ENCODE measurements around the gene MOGAT2.

MOGAT2 gene

GRCh38 chr11:75759832-75760231 lies 42.2 kb downstream of the MOGAT2 start:
- no peak for DNase-seq (ENCODE audit: low read depth)

GRCh38 chr11:75760243-75760642 lies 42.6 kb downstream of the MOGAT2 start:
- no peak for DNase-seq (ENCODE audit: low read depth)

GRCh38 chr11:75760710-75761493 lies 43.3 kb downstream of the MOGAT2 start:
- no peak for DNase-seq (ENCODE audit: low read depth)

GRCh38 chr11:75762158-75762557 lies 44.5 kb downstream of the MOGAT2 start:
- DNase-seq (ENCODE audit: low read depth), result no peak

- DNase-seq (ENCODE audit: low read depth), result no peak
Measured at GRCh38 chr11:75762885-75763284, 45.2 kb downstream of the MOGAT2 start.

- DNase-seq (ENCODE audit: low read depth), result no peak
Measured at GRCh38 chr11:75763846-75764245, 46.2 kb downstream of the MOGAT2 start.

GRCh38 chr11:75765116-75765515 lies 47.5 kb downstream of the MOGAT2 start:
- DNase-seq (ENCODE audit: low read depth), result no peak

- DNase-seq (ENCODE audit: low read depth), result no peak
Measured at GRCh38 chr11:75766443-75767227, 49.0 kb downstream of the MOGAT2 start.

GRCh38 chr11:75767228-75767572 lies 49.6 kb downstream of the MOGAT2 start:
- no peak for DNase-seq (ENCODE audit: low read depth)

GRCh38 chr11:75767793-75768111 lies 50.1 kb downstream of the MOGAT2 start:
- DNase-seq (ENCODE audit: low read depth), result no peak

- DNase-seq (ENCODE audit: low read depth), result peak; percentile 66
Measured at GRCh38 chr11:75768112-75768908, 50.7 kb downstream of the MOGAT2 start, which contains the start of gene DGAT2. DGAT2 (plus strand) TSS chr11:75768778; CDS start chr11:75768992, 214 bp downstream.

GRCh38 chr11:75768909-75769771 lies 51.5 kb downstream of the MOGAT2 start:
- DNase-seq (ENCODE audit: low read depth), result no peak

- DNase-seq (ENCODE audit: low read depth), result no peak
Measured at GRCh38 chr11:75770102-75770501, 52.5 kb downstream of the MOGAT2 start.

- no peak for DNase-seq (ENCODE audit: low read depth)
Measured at GRCh38 chr11:75771646-75772410, 54.2 kb downstream of the MOGAT2 start.

- DNase-seq (ENCODE audit: low read depth), result no peak
Measured at GRCh38 chr11:75773595-75774353, 56.1 kb downstream of the MOGAT2 start.

GRCh38 chr11:75775056-75775455 lies 57.4 kb downstream of the MOGAT2 start:
- no peak for DNase-seq (ENCODE audit: low read depth)

GRCh38 chr11:75776546-75776945 lies 58.9 kb downstream of the MOGAT2 start:
- DNase-seq (ENCODE audit: low read depth), result no peak

GRCh38 chr11:75777461-75778110 lies 59.9 kb downstream of the MOGAT2 start:
- DNase-seq (ENCODE audit: low read depth), result no peak

- no peak for DNase-seq (ENCODE audit: low read depth)
Measured at GRCh38 chr11:75778962-75779361, 61.3 kb downstream of the MOGAT2 start.

GRCh38 chr11:75779960-75780359 lies 62.3 kb downstream of the MOGAT2 start:
- DNase-seq (ENCODE audit: low read depth), result no peak

Data from stimulated activated CD4-positive, alpha-beta T cell treated with anti-CD3 and anti-CD28 coated beads, Interleukin-2, amount 100 ng/mL, for 4 hours (primary cell).